CD4-positive, alpha-beta T cell treated with Interleukin-15 for 4 hours (primary cell): ENCODE data around the gene ACSF2.

ENCODE experiments used
- DNase-seq: peaks from one replicate; pipeline ENCODE4 v3.0.0-alpha.2; 2020; ENCODE audit warnings: low spot score

The ACSF2 gene

GRCh38 chr17:50440172-50440837 lies 14.3 kb downstream of the ACSF2 start:
- DNase-seq = no peak

GRCh38 chr17:50440838-50441829 lies 15.1 kb downstream of the ACSF2 start:
- no peak for DNase-seq

GRCh38 chr17:50443505-50443974 lies 17.5 kb downstream of the ACSF2 start:
- no peak for DNase-seq

DNA sequence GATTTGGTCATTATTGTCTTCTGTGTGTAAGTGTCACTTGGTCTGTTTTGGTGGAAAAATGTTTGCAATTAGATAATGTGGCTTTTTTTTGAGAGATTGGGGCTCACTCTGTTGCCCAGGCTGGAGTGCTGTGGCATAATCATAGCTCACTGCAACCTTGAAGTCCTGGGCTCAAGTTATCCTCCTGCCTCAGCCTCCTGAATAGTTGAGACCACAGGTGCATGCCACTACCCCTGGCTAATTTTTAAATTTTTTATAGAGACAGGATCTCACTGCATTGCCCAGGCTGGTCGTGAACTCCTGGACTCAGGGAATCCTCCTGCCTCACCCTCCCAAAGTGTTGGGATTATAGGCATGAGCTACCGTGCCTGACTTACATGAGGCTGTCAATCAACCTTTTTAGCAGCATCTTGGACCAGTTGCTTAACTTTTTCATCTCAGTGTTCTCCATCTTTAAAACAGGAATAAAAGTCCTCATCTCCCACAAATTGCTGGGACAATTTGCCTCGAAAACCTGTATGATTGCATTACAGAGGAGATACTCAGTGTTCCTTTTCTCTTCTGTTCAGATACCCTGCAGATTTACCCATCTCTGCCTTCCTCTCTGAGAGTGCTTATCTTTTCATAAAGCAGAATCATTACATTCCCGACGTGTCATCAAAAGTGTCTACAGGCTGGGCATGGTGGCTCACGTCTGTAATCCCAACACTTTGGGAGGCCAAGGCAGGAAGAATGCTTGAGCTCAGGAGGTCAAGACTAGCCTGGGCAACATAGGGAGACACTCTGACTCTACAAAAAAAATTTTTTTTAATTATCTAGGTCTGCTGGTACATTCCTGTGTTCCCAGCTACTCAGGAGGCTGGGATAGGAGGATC lies 19.1 kb downstream of the ACSF2 start:
- DNase-seq = no peak

DNA sequence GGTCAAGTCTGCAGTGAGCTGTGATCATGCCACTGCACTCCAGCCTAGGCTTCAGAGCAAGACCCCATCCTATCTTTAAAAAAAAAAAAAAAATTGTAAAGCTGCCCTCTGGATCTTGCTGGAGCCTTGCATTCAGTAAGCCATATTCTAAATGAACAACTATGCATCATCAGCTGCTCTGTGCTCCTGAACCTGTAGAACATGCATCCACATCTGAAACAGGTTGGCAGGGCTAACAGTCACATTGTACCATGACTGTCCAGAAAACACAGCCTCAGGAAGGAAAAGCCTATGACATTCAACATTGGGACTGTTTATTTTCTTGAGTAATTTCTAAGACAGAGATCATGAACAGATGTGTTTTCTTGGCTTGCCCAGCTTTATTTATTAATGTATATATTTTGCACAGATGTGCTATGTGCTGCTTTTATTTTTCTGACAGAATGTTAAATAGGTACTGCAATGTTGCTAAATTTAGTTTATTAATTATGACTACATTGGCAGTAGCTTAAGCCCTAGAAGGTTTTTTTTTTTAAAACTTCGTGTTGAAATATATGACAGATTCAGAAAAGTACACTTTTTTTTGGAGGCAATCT lies 19.8 kb downstream of the ACSF2 start:
- DNase-seq = no peak

GRCh38 chr17:50447870-50448595 lies 22.0 kb downstream of the ACSF2 start:
- no peak for DNase-seq

- DNase-seq = no peak
Measured at GRCh38 chr17:50448643-50449042, 22.6 kb downstream of the ACSF2 start.

DNA sequence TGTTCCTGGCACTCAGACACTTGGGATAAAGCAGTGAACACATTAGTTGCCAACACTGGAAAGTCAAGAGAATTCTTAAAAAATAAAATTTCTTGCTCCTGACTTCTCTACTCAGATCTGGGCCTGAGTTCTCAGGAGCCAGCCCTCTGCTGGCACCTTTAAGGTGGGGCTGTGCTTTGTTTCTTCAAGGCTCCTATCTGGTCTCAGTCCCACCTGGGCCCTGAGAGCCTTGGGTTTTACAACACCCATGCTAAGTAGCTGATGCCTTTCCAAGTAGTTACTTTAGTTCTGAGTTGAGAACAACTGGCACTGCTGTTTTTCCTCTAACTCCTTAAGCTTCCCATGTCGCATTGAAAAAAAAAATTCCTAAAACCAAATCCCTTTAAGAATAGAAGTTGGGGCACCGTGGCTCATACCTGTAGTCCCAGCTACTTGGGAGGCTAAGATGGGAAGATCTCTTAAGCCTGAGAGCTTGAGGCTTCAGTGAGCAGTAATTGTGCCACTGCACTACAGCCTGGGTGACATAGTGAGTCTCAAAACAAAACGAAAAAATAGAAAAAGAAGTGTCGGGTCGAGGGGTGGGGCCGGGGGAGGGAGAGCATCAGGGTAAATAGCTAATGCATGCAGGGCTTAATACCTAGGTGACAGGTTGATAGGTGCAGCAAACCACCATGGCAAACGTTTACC lies 26.1 kb downstream of the ACSF2 start:
- DNase-seq = no peak

DNA sequence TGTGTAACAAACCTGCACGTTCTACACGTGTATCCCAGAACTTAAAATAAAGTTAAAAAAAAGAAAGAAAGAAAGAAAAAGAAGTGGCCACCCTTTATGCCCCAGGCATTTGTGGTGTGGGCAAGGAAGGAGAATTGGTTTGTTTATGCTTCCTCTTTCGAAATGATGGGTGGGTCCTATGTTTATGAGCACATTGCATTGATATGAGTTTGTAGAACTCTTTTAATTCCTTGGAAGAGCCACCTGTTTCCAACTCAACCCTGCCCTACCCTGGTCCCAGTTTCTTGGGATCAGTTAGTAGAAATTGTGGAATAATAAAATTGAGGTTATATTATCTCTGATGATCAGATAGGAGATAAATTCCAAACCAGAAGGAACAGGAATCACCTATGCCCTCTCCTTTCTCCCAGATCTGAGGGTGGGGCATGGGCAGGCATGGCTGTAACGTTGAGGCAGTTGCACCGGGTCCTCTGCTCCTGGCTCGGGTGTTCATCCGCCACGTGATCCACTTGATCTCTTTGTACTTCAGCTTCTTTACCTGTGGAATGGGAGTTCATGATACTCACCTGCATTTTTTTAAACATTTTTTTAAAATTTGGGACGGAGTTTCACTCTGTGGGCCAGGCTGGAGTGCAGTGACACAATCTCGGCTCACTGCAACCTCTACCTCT lies 26.7 kb downstream of the ACSF2 start:
- DNase-seq = no peak

- DNase-seq = no peak
Measured at GRCh38 chr17:50453901-50454300, 27.9 kb downstream of the ACSF2 start.

- DNase-seq = no peak
Measured at GRCh38 chr17:50457621-50458020, 31.6 kb downstream of the ACSF2 start.

GRCh38 chr17:50458270-50458669 lies 32.3 kb downstream of the ACSF2 start:
- DNase-seq = no peak

- DNase-seq = no peak
Measured at GRCh38 chr17:50458701-50459676, 33.0 kb downstream of the ACSF2 start.

GRCh38 chr17:50459756-50460155 lies 33.7 kb downstream of the ACSF2 start:
- no peak for DNase-seq

DNA sequence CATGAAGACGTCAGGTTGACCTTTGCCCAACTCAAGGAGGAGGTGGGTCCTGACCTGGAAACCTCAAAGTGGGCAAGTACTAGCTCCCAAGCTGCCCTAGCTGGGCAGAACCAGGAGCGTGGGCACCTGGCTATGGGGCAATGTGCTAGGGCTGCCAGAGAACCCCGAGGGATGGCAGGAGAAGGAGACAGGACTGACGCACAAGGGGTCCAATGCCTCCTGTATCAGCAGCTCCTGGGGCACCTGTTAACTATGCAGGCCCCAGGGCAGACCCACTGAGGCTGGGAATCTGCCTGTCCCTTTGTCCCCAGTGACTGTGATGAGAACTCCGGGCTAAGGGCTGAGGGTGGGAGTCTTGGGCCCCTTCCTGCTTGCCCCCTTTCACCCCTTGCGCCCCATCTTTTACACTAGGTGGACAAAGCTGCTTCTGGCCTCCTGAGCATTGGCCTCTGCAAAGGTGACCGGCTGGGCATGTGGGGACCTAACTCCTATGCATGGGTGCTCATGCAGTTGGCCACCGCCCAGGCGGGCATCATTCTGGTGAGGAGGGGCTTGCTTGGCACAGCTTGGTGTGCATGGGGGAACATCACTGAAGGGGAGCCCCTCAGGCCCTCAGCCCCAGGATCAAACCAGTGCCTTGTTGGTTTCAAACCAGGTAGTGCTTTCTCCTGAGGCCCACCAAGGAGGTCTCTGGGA lies 35.0 kb downstream of the ACSF2 start:
- no peak for DNase-seq

GRCh38 chr17:50461550-50462132 lies 35.6 kb downstream of the ACSF2 start:
- no peak for DNase-seq

GRCh38 chr17:50462446-50462845 lies 36.4 kb downstream of the ACSF2 start:
- no peak for DNase-seq

- DNase-seq = no peak
Measured at GRCh38 chr17:50464121-50464520, 38.1 kb downstream of the ACSF2 start.
